Stimulated activated naive CD8-positive, alpha-beta T cell treated with anti-CD3 and anti-CD28 coated beads, Interleukin-15, Interleukin-2, amounts not matched to agents 100 ng/mL and 50 ng/mL, for 24 hours (primary cell): ENCODE measurements around the gene PDIA5.

Source experiments
- H3K27ac Mint-ChIP-seq: one replicate; pipeline ENCODE4 v1.8.0; 2021; ENCODE audit warnings: mild to moderate bottlenecking, mixed read lengths
- H3K27me3 Mint-ChIP-seq: one replicate; pipeline ENCODE4 v1.8.0; 2021; ENCODE audit warnings: mixed read lengths
- H3K36me3 Mint-ChIP-seq: one replicate; pipeline ENCODE4 v1.8.0; 2021; ENCODE audit warnings: low read depth, mixed read lengths
- H3K4me1 Mint-ChIP-seq: one replicate; pipeline ENCODE4 v1.8.0; 2021; ENCODE audit warnings: low read depth, mixed read lengths
- H3K4me3 Mint-ChIP-seq: one replicate; pipeline ENCODE4 v1.8.0; 2021; ENCODE audit warnings: mild to moderate bottlenecking, mixed read lengths
- H3K9me3 Mint-ChIP-seq: one replicate; pipeline ENCODE4 v1.8.0; 2021; ENCODE audit warnings: mixed read lengths

Gene PDIA5

DNA sequence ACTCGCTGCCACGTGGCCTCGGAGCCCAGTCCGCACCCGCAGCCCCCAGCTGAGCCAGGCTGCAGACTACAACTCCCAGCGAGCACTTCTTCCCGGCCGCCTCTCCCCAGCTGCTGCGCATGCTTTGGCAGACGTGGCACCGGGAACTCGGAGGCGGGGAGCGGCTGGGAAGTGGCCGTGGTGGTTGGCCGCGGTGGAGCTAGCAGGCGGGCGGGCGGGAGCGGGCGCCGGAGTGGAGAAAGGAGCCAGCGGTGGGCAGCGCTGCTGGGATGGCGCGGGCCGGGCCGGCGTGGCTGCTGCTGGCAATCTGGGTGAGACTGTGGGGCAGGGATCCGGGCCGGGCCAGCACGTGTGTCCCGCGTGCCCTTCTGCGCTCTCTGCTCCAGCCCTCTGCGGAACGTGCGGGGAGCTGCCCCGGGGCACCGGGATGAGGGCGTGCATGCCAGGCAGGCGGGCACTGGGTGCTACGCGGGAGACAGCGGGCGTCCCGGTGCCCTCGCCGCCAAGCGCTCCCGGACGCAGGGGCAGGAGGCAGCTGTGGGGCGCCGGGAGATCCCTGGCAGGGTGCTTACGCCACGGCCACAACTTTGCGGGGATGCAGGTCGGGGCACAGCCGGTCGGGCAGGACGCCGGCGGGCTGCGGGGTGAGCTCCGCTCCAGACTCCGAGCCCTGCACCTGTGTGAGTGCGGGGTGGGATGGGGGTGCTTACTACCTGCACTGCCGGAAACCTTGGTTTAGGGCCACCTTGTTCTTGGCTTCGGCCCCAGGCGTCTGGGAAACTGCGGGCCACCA lies at the start of gene PDIA5:
PDIA5 (plus strand) TSS at position 130 of the 793 bp plus-strand sequence; CDS start at position 270, 140 bp downstream.
- peaks cover 4% of the 10 kb centered on the region for H3K36me3 Mint-ChIP-seq
- H3K27ac Mint-ChIP-seq: peak within 1 kb of the TSS; percentile 86
- peak within 1 kb of the TSS; percentile 92 for H3K4me3 Mint-ChIP-seq
- peaks cover 37% of the 10 kb centered on the region for H3K4me1 Mint-ChIP-seq
- H3K9me3 Mint-ChIP-seq: no peaks in the 10 kb centered on the region
- H3K27me3 Mint-ChIP-seq: no peaks in the 10 kb centered on the region

GRCh38 chr3:123018683-123019082 lies 48.1 kb upstream of the PDIA5 start:
- Mint-ChIP-seq H3K27me3 (peaks cover 50% of the 10 kb centered on the region), H3K36me3 (no peaks in the 10 kb centered on the region), H3K4me1 (no peaks in the 10 kb centered on the region), H3K9me3 (no peaks in the 10 kb centered on the region), H3K27ac (no peak overlapping the region), H3K4me3 (no peak overlapping the region)

- Mint-ChIP-seq H3K36me3 (no peaks in the 10 kb centered on the region), H3K4me3 (no peak overlapping the region), H3K27ac (no peak overlapping the region), H3K4me1 (no peaks in the 10 kb centered on the region), H3K27me3 (peaks cover 53% of the 10 kb centered on the region), H3K9me3 (no peaks in the 10 kb centered on the region)
Observed at GRCh38 chr3:123019161-123019560, 47.7 kb upstream of the PDIA5 start.

DNA sequence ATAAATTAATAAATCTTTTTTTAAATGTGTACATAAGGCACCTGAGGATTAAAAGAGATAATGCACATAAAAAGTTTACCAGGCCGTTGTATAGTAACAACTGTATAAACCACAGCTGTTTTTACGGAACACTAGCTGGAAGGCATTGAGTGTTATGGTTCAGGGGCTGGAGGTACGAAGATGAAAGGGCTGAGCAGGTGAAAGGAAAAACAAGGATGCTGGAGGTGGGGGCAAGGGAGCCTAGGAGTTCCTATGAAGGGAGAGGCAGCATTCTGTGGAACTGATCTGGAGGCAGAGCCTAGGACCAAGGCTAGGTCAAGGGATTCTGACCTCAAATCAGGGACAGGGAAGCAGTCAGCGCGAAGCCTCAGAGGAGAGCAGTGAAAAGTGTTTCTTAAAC lies 47.2 kb upstream of the PDIA5 start:
- peaks cover 54% of the 10 kb centered on the region for H3K27me3 Mint-ChIP-seq
- H3K27ac Mint-ChIP-seq: no peak overlapping the region
- H3K4me3 Mint-ChIP-seq: no peak overlapping the region
- no peaks in the 10 kb centered on the region for H3K4me1 Mint-ChIP-seq
- H3K9me3 Mint-ChIP-seq: no peaks in the 10 kb centered on the region
- no peaks in the 10 kb centered on the region for H3K36me3 Mint-ChIP-seq

- no peaks in the 10 kb centered on the region for H3K9me3 Mint-ChIP-seq
- H3K27me3 Mint-ChIP-seq: peaks cover 61% of the 10 kb centered on the region
- H3K4me1 Mint-ChIP-seq: no peaks in the 10 kb centered on the region
- H3K4me3 Mint-ChIP-seq: no peak overlapping the region
- H3K36me3 Mint-ChIP-seq: no peaks in the 10 kb centered on the region
- no peak overlapping the region for H3K27ac Mint-ChIP-seq
Observed at GRCh38 chr3:123020709-123021108, 46.1 kb upstream of the PDIA5 start.

- H3K9me3 Mint-ChIP-seq: no peaks in the 10 kb centered on the region
- H3K27ac Mint-ChIP-seq: no peak overlapping the region
- peaks cover under 1% of the 10 kb centered on the region for H3K4me1 Mint-ChIP-seq
- H3K36me3 Mint-ChIP-seq: no peaks in the 10 kb centered on the region
- peaks cover 66% of the 10 kb centered on the region for H3K27me3 Mint-ChIP-seq
- H3K4me3 Mint-ChIP-seq: no peak overlapping the region
Observed at GRCh38 chr3:123021388-123021787, 45.4 kb upstream of the PDIA5 start.

- Mint-ChIP-seq H3K36me3 (no peaks in the 10 kb centered on the region), H3K27me3 (peaks cover 73% of the 10 kb centered on the region), H3K9me3 (no peaks in the 10 kb centered on the region), H3K4me1 (peaks cover 7% of the 10 kb centered on the region), H3K27ac (no peak overlapping the region), H3K4me3 (no peak overlapping the region)
Observed at GRCh38 chr3:123021996-123022510, 44.8 kb upstream of the PDIA5 start.

DNA sequence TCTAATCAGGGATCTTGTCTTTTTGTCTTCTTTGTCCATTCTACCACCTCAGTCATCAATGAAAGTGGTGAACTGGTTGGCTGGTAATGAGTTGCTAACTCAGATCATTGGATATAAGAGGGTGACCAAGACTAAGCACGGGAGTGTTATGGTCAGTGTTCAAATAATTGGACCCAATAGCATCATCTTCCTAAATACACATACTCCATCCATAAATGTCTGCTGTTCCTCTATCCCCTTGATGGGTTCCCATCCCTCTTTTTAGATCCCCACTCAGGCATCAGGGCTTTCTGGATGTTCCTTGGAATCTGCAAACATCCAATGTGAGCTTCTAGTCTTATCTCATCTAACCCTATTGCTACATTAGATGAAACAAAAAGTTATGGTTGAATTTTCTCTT lies 42.8 kb upstream of the PDIA5 start:
- Mint-ChIP-seq H3K9me3 (no peaks in the 10 kb centered on the region), H3K36me3 (no peaks in the 10 kb centered on the region), H3K4me1 (peaks cover 15% of the 10 kb centered on the region), H3K4me3 (no peak overlapping the region), H3K27me3 (peaks cover 78% of the 10 kb centered on the region), H3K27ac (no peak overlapping the region)

- Mint-ChIP-seq H3K4me1 (peaks cover 15% of the 10 kb centered on the region), H3K9me3 (no peaks in the 10 kb centered on the region), H3K4me3 (peak overlapping the region; percentile 62), H3K27me3 (peaks cover 79% of the 10 kb centered on the region), H3K27ac (no peak overlapping the region), H3K36me3 (no peaks in the 10 kb centered on the region)
Observed at GRCh38 chr3:123025642-123026521, 40.9 kb upstream of the PDIA5 start.

DNA sequence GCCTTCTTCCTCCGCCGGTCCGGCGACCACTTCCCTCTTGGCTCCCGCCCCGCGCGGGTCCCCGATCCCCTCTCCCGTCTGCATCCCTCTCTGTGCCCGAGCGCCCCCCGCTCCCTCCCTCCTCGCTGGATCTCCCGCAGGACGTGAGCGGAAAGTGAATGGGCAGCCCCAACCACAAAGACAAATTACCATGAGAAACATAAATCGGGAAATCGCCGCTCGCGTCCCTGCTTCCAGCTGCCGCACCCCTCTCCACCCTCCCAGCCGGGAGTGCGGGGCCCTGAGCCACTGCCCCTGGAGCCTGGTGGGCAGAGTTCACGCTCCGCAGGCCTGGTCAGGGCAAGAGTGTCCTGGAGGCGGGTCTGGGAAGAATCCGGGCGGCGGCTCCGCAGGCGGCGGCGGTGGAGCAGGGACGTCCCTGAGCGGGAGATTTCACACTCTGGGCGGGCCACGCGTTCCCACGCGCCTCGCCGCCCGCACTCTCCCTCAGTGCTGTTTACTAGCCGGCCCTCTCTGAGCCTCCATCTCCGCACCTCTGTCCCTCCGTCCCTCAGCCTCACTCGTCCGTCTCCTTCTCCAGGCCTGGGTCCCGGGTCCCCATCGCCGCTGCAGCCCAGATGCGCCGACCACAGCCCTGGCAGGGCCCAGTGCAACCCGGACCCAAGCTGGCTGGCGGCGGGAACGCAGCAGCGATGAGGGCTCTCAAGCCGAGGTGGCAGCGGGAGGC lies 40.1 kb upstream of the PDIA5 start:
- Mint-ChIP-seq H3K27me3 (peaks cover 73% of the 10 kb centered on the region), H3K4me3 (peak overlapping the region; percentile 69), H3K36me3 (no peaks in the 10 kb centered on the region), H3K4me1 (peaks cover 15% of the 10 kb centered on the region), H3K9me3 (no peaks in the 10 kb centered on the region), H3K27ac (no peak overlapping the region)

GRCh38 chr3:123027292-123028232 lies 39.3 kb upstream of the PDIA5 start, which contains the start of gene SEMA5B:
SEMA5B (minus strand) TSS chr3:123027763; CDS start chr3:122961263, 66,500 bp downstream.
- H3K27ac Mint-ChIP-seq: no peak within 1 kb of the TSS

DNA sequence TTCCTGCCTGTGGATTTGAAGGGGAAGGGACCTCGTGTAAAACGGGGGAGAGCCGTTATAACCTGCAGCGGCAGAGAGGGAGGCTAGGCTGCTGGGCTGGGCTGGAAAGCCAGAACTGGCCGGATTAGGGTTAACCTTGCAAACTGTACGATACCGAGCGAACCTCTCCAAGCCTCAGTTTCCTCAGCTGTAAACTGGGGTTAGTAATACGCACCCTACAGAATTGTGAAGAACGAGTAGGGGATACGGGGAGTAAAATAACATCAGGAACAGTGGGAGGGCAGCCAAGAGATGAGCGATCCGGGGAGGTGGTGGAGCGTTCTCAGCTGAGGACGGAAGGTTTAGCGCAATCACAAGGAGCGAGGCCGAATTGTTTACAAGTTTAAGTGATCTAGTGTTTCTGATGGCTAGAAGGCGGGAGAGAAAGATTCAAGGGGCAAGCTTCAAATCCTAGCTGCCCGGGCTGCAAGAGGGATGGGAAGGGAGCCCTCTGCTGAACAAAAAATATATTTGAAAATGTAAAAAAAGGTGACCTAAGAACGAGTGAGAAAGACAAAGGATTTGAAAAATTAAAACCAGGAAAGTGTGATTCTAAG lies 38.5 kb upstream of the PDIA5 start:
- peak overlapping the region; percentile 70 for H3K4me3 Mint-ChIP-seq
- no peak overlapping the region for H3K27ac Mint-ChIP-seq
- peaks cover 15% of the 10 kb centered on the region for H3K4me1 Mint-ChIP-seq
- H3K27me3 Mint-ChIP-seq: peaks cover 64% of the 10 kb centered on the region
- no peaks in the 10 kb centered on the region for H3K36me3 Mint-ChIP-seq
- H3K9me3 Mint-ChIP-seq: no peaks in the 10 kb centered on the region

More at GRCh38 chr3:123027292-123028232, 39.3 kb upstream of the PDIA5 start, which contains the start of gene SEMA5B:
- Mint-ChIP-seq H3K4me3 (peak within 1 kb of the TSS; percentile 70), H3K9me3 (no peaks in the 10 kb centered on the region), H3K27me3 (peaks cover 68% of the 10 kb centered on the region), H3K4me1 (peaks cover 15% of the 10 kb centered on the region), H3K36me3 (no peaks in the 10 kb centered on the region)

GRCh38 chr3:123031051-123031450 lies 35.8 kb upstream of the PDIA5 start:
- Mint-ChIP-seq H3K4me3 (no peak overlapping the region), H3K27me3 (peaks cover 52% of the 10 kb centered on the region), H3K36me3 (no peaks in the 10 kb centered on the region), H3K9me3 (no peaks in the 10 kb centered on the region), H3K4me1 (peaks cover 15% of the 10 kb centered on the region), H3K27ac (no peak overlapping the region)
